Right forelimb (tissue), 1 donor: ENCODE data around the gene SERP2.

Source experiments
- DNase-seq: peaks from one replicate; pipeline ENCODE4 v3.0.0-alpha.2; 2018

Gene SERP2

GRCh38 chr13:44437356-44438233 is 64.0 kb downstream of the SERP2 start:
- peak; percentile 41 for DNase-seq

GRCh38 chr13:44438234-44438579 is 64.6 kb downstream of the SERP2 start:
- no peak for DNase-seq

- no peak for DNase-seq
These were observed 65.9 kb downstream of the SERP2 start for GRCh38 chr13:44439452-44440024.

- no peak for DNase-seq
These were observed 66.5 kb downstream of the SERP2 start for GRCh38 chr13:44440046-44440608.
